ENCODE measurements around the gene SAP30BP. TPM values are rescaled to one million over a fixed set of nuclear protein-coding genes. Genes with fewer than 3 reads are reported as not detected.

The SAP30BP gene
- total and polyA plus RNA-seq, 2 of the 13 experiments (the other 11 are each of a cell fraction or from before 2014, with no cell fraction given): 67.7 to 99.4 TPM

GRCh38 chr17:75633486-75634375, 33.4 kb upstream of the SAP30BP start (continued):
- no peak for TF ChIP-seq SRSF4 (IDR thresholded peaks at IDR 0.05; ENCODE audit: low read depth, low read length, poor library complexity, severe bottlenecking)
- TF ChIP-seq FOXC1 (CRISPR knock-in tag; IDR thresholded peaks at IDR 0.05; ENCODE audit: borderline replicate concordance): no peak; the same call in 1 of the 2 replicates
- TF ChIP-seq KLF6 (CRISPR knock-in tag; IDR thresholded peaks at IDR 0.05): no peak
- TF ChIP-seq ZNF749 (CRISPR knock-in tag; IDR thresholded peaks at IDR 0.05; ENCODE audit: borderline replicate concordance): no peak
- TF ChIP-seq ZNF7 (CRISPR knock-in tag; IDR thresholded peaks at IDR 0.05): no peak
- 0 out of 2 replicates have a peak, but pooled peaks have one; percentile 71 for TF ChIP-seq FUBP1 (CRISPR knock-in tag; IDR thresholded peaks at IDR 0.05; ENCODE audit: borderline replicate concordance)
- TF ChIP-seq, protein P1, sequence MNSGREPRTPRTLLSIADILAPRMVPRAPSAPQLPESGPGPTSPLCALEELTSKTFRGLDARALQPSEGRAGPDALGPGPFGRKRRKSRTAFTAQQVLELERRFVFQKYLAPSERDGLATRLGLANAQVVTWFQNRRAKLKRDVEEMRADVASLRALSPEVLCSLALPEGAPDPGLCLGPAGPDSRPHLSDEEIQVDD (CRISPR knock-in tag; IDR thresholded peaks at IDR 0.05; ENCODE audit: borderline replicate concordance): no peak
- TF ChIP-seq ELF1 (CRISPR knock-in tag; IDR thresholded peaks at IDR 0.05): peak; percentile 21; the same call in 1 of the 2 replicates
- TF ChIP-seq NR2F1 (CRISPR knock-in tag; IDR thresholded peaks at IDR 0.05): no peak
- TF ChIP-seq, protein P2, sequence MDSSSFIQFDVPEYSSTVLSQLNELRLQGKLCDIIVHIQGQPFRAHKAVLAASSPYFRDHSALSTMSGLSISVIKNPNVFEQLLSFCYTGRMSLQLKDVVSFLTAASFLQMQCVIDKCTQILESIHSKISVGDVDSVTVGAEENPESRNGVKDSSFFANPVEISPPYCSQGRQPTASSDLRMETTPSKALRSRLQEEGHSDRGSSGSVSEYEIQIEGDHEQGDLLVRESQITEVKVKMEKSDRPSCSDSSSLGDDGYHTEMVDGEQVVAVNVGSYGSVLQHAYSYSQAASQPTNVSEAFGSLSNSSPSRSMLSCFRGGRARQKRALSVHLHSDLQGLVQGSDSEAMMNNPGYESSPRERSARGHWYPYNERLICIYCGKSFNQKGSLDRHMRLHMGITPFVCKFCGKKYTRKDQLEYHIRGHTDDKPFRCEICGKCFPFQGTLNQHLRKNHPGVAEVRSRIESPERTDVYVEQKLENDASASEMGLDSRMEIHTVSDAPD (CRISPR knock-in tag; IDR thresholded peaks at IDR 0.05): 0 out of 2 replicates have a peak, but pooled peaks have one; percentile 36
- no peak for TF ChIP-seq MATR3 (CRISPR knock-in tag; IDR thresholded peaks at IDR 0.05)
- no peak for TF ChIP-seq SMARCC2 (IDR thresholded peaks at IDR 0.05)
- TF ChIP-seq ZKSCAN8 (CRISPR knock-in tag; IDR thresholded peaks at IDR 0.05; ENCODE audit: borderline replicate concordance): no peak
- peak; percentile 21; the same call in 1 of the 2 replicates for TF ChIP-seq RAD21 (CRISPR knock-in tag; IDR thresholded peaks at IDR 0.05)
- TF ChIP-seq, protein P3, sequence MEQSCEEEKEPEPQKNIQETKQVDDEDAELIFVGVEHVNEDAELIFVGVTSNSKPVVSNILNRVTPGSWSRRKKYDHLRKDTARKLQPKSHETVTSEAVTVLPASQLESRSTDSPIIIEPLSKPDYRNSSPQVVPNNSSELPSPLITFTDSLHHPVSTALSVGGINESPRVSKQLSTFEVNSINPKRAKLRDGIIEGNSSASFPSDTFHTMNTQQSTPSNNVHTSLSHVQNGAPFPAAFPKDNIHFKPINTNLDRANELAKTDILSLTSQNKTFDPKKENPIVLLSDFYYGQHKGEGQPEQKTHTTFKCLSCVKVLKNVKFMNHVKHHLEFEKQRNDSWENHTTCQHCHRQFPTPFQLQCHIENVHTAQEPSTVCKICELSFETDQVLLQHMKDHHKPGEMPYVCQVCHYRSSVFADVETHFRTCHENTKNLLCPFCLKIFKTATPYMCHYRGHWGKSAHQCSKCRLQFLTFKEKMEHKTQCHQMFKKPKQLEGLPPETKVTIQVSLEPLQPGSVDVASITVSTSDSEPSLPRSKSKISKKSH (CRISPR knock-in tag; IDR thresholded peaks at IDR 0.05; ENCODE audit: borderline replicate concordance): no peak
- no peak for TF ChIP-seq ZNF232 (CRISPR knock-in tag; IDR thresholded peaks at IDR 0.05; ENCODE audit: borderline replicate concordance)
- TF ChIP-seq CENPX (CRISPR knock-in tag; IDR thresholded peaks at IDR 0.05): no peak
- peak; percentile 36; the same call in 1 of the 2 replicates for TF ChIP-seq ZC3H13 (CRISPR knock-in tag; IDR thresholded peaks at IDR 0.05)
- peak; percentile 24 for TF ChIP-seq HNRNPH1 (optimal IDR thresholded peaks at IDR 0.05; ENCODE audit: low read depth, low read length)
- TF ChIP-seq SNRNP70 (IDR thresholded peaks at IDR 0.05; ENCODE audit: low read depth, low read length): no peak
- TF ChIP-seq SIX4 (CRISPR knock-in tag; IDR thresholded peaks at IDR 0.05): peak; percentile 100
